ENCODE results near the gene SPC24. TPM values are rescaled to one million over a fixed set of nuclear protein-coding genes. Genes with fewer than 3 reads are reported as not detected.
"Not testable (repeated sequence)": the region's sequence is repeated elsewhere in the genome, so short reads cannot be mapped to it uniquely, and the experiment has no call there.

The SPC24 gene
- total RNA-seq, 2 donors from 2014 or later = 35.4 to 50.0 TPM

GRCh38 chr19:11142528-11143171 is 12.9 kb downstream of the SPC24 start:
- H3K36me3 Mint-ChIP-seq (ENCODE audit: low read depth) = peaks cover 21% of the 10 kb centered on the region
- peaks cover 7% of the 10 kb centered on the region for H3K4me1 Mint-ChIP-seq
- no peaks in the 10 kb centered on the region for H3K9me3 Mint-ChIP-seq
- H3K4me3 Mint-ChIP-seq = no peak overlapping the region
- H3K9me3 ChIP-seq (ENCODE audit: control insufficient read depth, low read length) = no peaks in the 10 kb centered on the region
- peak overlapping the region; percentile 81 for H3K27ac ChIP-seq (ENCODE audit: low read depth, low read length)
- no peak for TF ChIP-seq CTCF (conservative IDR thresholded peaks at IDR 0.05)
- H3K9ac ChIP-seq (ENCODE audit: extremely low read depth, low read length, poor library complexity, severe bottlenecking) = no peak overlapping the region
- H3K4me1 ChIP-seq (ENCODE audit: control insufficient read depth, insufficient read depth, low read length) = peaks cover 5% of the 10 kb centered on the region
- no peak overlapping the region for H3K4me3 ChIP-seq (ENCODE audit: low read length)
- H3K36me3 ChIP-seq (ENCODE audit: control insufficient read depth, insufficient read depth, low read length) = peaks cover 14% of the 10 kb centered on the region
- peak; percentile 94 for DNase-seq
- H3K27me3 ChIP-seq (ENCODE audit: control insufficient read depth, insufficient read depth, low read length, poor library complexity, severe bottlenecking) = no peaks in the 10 kb centered on the region
- no peak overlapping the region for H3K27ac Mint-ChIP-seq
- 20 to 49% methylated on average over 2 to 22 of the region's 22 CpGs for WGBS, 2 experiments (ENCODE audit: insufficient coverage in 1 of 2, insufficient read length in 1 of 2)
- H3K27me3 Mint-ChIP-seq (ENCODE audit: insufficient read depth) = no peaks in the 10 kb centered on the region

- Histone ChIP-seq H3K36me3 (ENCODE audit: control insufficient read depth, insufficient read depth, low read length) (peaks cover 14% of the 10 kb centered on the region), H3K4me3 (ENCODE audit: low read length) (no peak overlapping the region), H3K4me1 (ENCODE audit: control insufficient read depth, insufficient read depth, low read length) (peaks cover 5% of the 10 kb centered on the region), H3K9ac (ENCODE audit: extremely low read depth, low read length, poor library complexity, severe bottlenecking) (no peak overlapping the region), H3K9me3 (ENCODE audit: control insufficient read depth, low read length) (no peaks in the 10 kb centered on the region), H3K27me3 (ENCODE audit: control insufficient read depth, insufficient read depth, low read length, poor library complexity, severe bottlenecking) (no peaks in the 10 kb centered on the region), H3K27ac (ENCODE audit: low read depth, low read length) (no peak overlapping the region)
- peak; percentile 79 for DNase-seq
- TF ChIP-seq CTCF (conservative IDR thresholded peaks at IDR 0.05) = peak; percentile 50
- Mint-ChIP-seq H3K27me3 (ENCODE audit: insufficient read depth) (no peaks in the 10 kb centered on the region), H3K4me1 (peaks cover 8% of the 10 kb centered on the region), H3K4me3 (no peak overlapping the region), H3K9me3 (no peaks in the 10 kb centered on the region), H3K36me3 (ENCODE audit: low read depth) (peaks cover 18% of the 10 kb centered on the region), H3K27ac (no peak overlapping the region)
- WGBS, 2 experiments (ENCODE audit: insufficient coverage in 1 of 2, insufficient read length in 1 of 2) = 85 to 95% methylated on average over 3 to 9 of the region's 9 CpGs
Observed at GRCh38 chr19:11141937-11142527, 13.6 kb downstream of the SPC24 start.

- Histone ChIP-seq H3K27me3 (ENCODE audit: control insufficient read depth, insufficient read depth, low read length, poor library complexity, severe bottlenecking) (no peaks in the 10 kb centered on the region), H3K4me3 (ENCODE audit: low read length) (no peak overlapping the region), H3K9me3 (ENCODE audit: control insufficient read depth, low read length) (no peaks in the 10 kb centered on the region), H3K36me3 (ENCODE audit: control insufficient read depth, insufficient read depth, low read length) (peaks cover 10% of the 10 kb centered on the region), H3K9ac (ENCODE audit: extremely low read depth, low read length, poor library complexity, severe bottlenecking) (no peak overlapping the region), H3K27ac (ENCODE audit: low read depth, low read length) (no peak overlapping the region), H3K4me1 (ENCODE audit: control insufficient read depth, insufficient read depth, low read length) (peaks cover 5% of the 10 kb centered on the region)
- H3K4me3 Mint-ChIP-seq = no peak overlapping the region
- H3K4me1 Mint-ChIP-seq = peaks cover 8% of the 10 kb centered on the region
- DNase-seq = no peak
- no peaks in the 10 kb centered on the region for H3K9me3 Mint-ChIP-seq
- H3K27me3 Mint-ChIP-seq (ENCODE audit: insufficient read depth) = no peaks in the 10 kb centered on the region
- peaks cover 9% of the 10 kb centered on the region for H3K36me3 Mint-ChIP-seq (ENCODE audit: low read depth)
- TF ChIP-seq CTCF (conservative IDR thresholded peaks at IDR 0.05) = no peak
- 93 to 100% methylated on average over 3 to 9 of the region's 9 CpGs for WGBS, 2 experiments (ENCODE audit: insufficient coverage in 1 of 2, insufficient read length in 1 of 2)
- H3K27ac Mint-ChIP-seq = no peak overlapping the region
Observed at GRCh38 chr19:11140896-11141295, 14.7 kb downstream of the SPC24 start.

GRCh38 chr19:11140023-11140538 is 15.5 kb downstream of the SPC24 start:
- H3K27ac Mint-ChIP-seq; H3K9ac ChIP-seq (ENCODE audit: extremely low read depth, low read length, poor library complexity, severe bottlenecking); H3K36me3 ChIP-seq (ENCODE audit: control insufficient read depth, insufficient read depth, low read length); H3K27ac ChIP-seq (ENCODE audit: low read depth, low read length); H3K4me1 Mint-ChIP-seq; H3K36me3 Mint-ChIP-seq (ENCODE audit: low read depth); DNase-seq; H3K4me1 ChIP-seq (ENCODE audit: control insufficient read depth, insufficient read depth, low read length); H3K9me3 ChIP-seq (ENCODE audit: control insufficient read depth, low read length); H3K27me3 ChIP-seq (ENCODE audit: control insufficient read depth, insufficient read depth, low read length, poor library complexity, severe bottlenecking); H3K9me3 Mint-ChIP-seq; H3K4me3 ChIP-seq (ENCODE audit: low read length); H3K4me3 Mint-ChIP-seq; H3K27me3 Mint-ChIP-seq (ENCODE audit: insufficient read depth): not testable (repeated sequence)
- WGBS, 2 experiments (ENCODE audit: insufficient coverage in 1 of 2, insufficient read length in 1 of 2) = 90 to 92% methylated on average over 10 of the region's 10 CpGs
